ENCODE measurements around the gene WNT7B. TPM values are rescaled to one million over a fixed set of nuclear protein-coding genes. Genes with fewer than 3 reads are reported as not detected.

Gene WNT7B
- total and polyA plus RNA-seq, 2 donors, result 0.66 to 0.96 TPM

DNA sequence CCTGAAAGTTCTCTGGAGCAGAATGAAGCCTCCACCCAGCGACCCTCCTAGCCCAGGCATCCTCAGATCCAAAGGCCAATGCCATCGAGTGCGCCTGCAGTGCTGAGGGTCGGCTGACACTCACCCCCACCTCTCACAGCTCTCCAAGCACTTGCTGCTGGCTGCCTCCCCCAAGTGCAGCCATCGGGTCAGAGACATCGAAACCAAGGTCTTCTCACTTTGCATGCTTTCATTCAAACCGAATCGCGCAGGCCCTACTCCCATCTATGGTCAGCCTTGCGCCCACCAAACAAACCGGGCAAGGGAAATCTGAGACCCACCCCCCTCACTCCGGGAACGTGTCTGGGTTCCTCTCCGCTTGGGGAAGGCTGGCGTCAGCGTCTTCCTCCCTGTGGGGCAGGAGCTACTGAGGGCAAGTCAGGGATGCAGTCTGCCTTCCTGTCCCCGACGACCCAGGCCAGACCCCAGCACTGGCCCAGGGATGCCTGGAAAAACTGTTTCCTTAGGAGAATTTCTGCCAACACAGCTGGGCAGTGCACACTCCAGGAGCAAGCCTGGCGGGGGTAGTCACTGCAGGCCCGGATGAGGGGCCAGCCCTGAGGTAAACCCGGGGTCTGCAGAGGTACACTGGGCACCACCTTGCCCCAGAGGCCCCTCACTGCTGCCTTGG, 7.0 kb downstream of the WNT7B start:
- 41% methylated on average over 21 of the region's 21 CpGs for WGBS
- no peaks in the 10 kb centered on the region for H3K9me3 ChIP-seq (ENCODE audit: control insufficient read depth in 2 of 2, insufficient read depth in 1 of 2, low read length in 1 of 2)
- no peak overlapping the region for H3K27ac ChIP-seq (ENCODE audit: low read depth in 1 of 2, low read length in 1 of 2)
- H3K4me1 ChIP-seq (ENCODE audit: control insufficient read depth in 2 of 2, insufficient read depth in 2 of 2, low read length in 2 of 2), result peaks cover 4 to 6% of the 10 kb centered on the region in 2 donors
- H3K27me3 ChIP-seq (ENCODE audit: control insufficient read depth in 2 of 2, insufficient read depth in 1 of 2, low read length in 1 of 2), result peaks cover 63 to 96% of the 10 kb centered on the region in 2 donors
- DNase-seq (ENCODE audit: low read depth in 6 of 9, low spot score in 9 of 9), result no peak
- H3K4me3 ChIP-seq (ENCODE audit: low read length in 2 of 2), result no peak overlapping the region
- no peaks in the 10 kb centered on the region for H3K36me3 ChIP-seq (ENCODE audit: control insufficient read depth in 2 of 2, insufficient read depth in 2 of 2, low read length in 1 of 2)

DNA sequence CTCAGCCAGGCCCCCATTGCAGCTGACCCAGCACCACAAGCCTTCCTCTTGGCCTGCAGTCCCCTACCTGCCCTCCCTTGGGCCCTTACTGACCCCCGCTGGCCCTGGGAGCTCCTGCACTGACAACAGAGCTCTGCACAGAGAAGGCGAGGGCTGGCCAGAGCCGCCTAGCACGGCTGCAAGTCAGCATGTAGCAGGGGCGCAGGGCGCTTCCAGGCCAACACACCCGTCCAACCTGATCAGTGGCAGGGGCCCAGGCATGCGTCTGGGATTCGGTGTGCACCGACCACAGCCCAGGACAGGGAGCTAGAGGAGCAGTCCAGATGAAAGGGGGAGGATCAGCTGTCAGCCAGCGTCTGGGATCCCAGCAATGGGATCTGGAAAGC, 7.6 kb downstream of the WNT7B start:
- Histone ChIP-seq H3K4me3 (ENCODE audit: low read length in 2 of 2) (no peak overlapping the region), H3K36me3 (ENCODE audit: control insufficient read depth in 2 of 2, insufficient read depth in 2 of 2, low read length in 1 of 2) (no peaks in the 10 kb centered on the region), H3K27me3 (ENCODE audit: control insufficient read depth in 2 of 2, insufficient read depth in 1 of 2, low read length in 1 of 2) (peaks cover 59 to 94% of the 10 kb centered on the region in 2 donors), H3K27ac (ENCODE audit: low read depth in 1 of 2, low read length in 1 of 2) (no peak overlapping the region), H3K4me1 (ENCODE audit: control insufficient read depth in 2 of 2, insufficient read depth in 2 of 2, low read length in 2 of 2) (peaks cover 4 to 6% of the 10 kb centered on the region in 2 donors), H3K9me3 (ENCODE audit: control insufficient read depth in 2 of 2, insufficient read depth in 1 of 2, low read length in 1 of 2) (no peaks in the 10 kb centered on the region)
- DNase-seq (ENCODE audit: low read depth in 6 of 9, low spot score in 9 of 9), result no peak
- 80% methylated on average over 11 of the region's 11 CpGs for WGBS

DNA sequence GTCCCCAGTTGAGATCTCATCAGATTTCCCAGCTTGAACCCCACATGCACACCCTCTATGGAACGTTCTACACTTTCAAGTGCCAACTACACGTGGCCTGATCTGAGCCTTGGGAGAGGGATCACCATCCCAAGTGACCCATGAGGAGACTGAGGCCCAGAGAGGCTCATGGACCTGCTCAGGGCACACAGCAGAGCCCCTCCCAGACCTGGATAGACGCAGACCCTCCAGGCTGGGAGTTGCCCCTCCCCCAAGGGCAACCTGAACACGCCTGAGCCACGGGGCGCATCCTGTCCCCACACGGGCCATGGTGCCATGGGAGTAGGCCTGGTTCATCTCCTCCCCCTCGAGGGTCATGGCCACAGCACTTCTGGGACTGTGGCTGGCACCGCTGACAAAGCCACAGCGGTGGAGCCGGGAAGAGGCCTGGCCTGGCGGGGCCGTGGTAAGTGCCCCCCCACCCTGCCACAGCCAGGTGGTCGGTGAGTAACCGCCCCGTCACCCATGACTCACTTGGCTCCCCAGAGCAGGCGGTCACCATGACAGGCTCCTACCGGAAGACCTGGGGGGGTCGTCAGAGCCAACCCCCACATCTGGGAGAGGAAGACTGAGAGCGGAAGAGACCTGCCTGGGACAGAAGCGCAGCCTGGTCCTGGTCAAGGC, 8.1 kb downstream of the WNT7B start:
- H3K27me3 ChIP-seq (ENCODE audit: control insufficient read depth in 2 of 2, insufficient read depth in 1 of 2, low read length in 1 of 2), result peaks cover 53 to 94% of the 10 kb centered on the region in 2 donors

DNA sequence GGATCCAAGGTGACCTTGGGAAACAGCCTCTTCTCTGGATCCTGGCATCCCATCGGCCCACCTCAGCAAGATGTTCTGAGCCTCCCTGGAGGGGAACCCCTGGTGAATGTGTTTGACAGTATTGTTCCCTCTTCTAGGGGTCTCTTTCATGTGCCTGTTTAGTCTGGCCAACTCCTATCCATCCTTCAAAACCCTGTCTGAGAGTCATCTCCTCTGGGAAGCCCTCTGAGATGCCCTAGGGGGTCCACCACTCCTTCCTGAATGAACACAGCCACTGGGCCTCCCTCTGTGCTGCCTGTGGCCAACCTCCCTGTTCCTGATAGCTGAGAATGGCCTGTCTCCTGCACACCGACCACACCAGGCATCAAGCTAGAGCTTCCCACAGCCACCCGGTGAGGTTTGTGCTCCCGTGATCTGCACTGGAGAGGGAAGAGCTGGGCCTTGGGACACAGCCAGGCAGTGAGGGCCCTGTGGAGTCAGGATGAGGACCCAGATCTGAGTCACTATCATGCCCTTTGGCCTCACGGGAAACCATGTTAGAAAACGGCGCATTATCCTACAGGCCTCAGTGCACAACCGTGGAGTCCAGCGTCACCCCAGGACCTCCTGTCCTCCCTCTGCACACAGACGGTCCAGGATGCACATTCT, 8.8 kb downstream of the WNT7B start:
- Histone ChIP-seq H3K36me3 (ENCODE audit: control insufficient read depth in 2 of 2, insufficient read depth in 2 of 2, low read length in 1 of 2) (no peaks in the 10 kb centered on the region), H3K27ac (ENCODE audit: low read depth in 1 of 2, low read length in 1 of 2) (no peak overlapping the region), H3K4me3 (ENCODE audit: low read length in 2 of 2) (no peak overlapping the region), H3K4me1 (ENCODE audit: control insufficient read depth in 2 of 2, insufficient read depth in 2 of 2, low read length in 2 of 2) (peaks cover 4 to 6% of the 10 kb centered on the region in 2 donors), H3K27me3 (ENCODE audit: control insufficient read depth in 2 of 2, insufficient read depth in 1 of 2, low read length in 1 of 2) (peaks cover 46 to 89% of the 10 kb centered on the region in 2 donors), H3K9me3 (ENCODE audit: control insufficient read depth in 2 of 2, insufficient read depth in 1 of 2, low read length in 1 of 2) (no peaks in the 10 kb centered on the region)
- WGBS, result 95% methylated on average over 10 of the region's 10 CpGs
- DNase-seq (ENCODE audit: low read depth in 6 of 9, low spot score in 9 of 9), result no peak

More for the DNA sequence above, 8.1 kb downstream of the WNT7B start:
- no peak overlapping the region for H3K4me3 ChIP-seq (ENCODE audit: low read length in 2 of 2)
- peaks cover 4 to 6% of the 10 kb centered on the region in 2 donors for H3K4me1 ChIP-seq (ENCODE audit: control insufficient read depth in 2 of 2, insufficient read depth in 2 of 2, low read length in 2 of 2)
- 73% methylated on average over 21 of the region's 21 CpGs for WGBS
- no peaks in the 10 kb centered on the region for H3K36me3 ChIP-seq (ENCODE audit: control insufficient read depth in 2 of 2, insufficient read depth in 2 of 2, low read length in 1 of 2)
- H3K9me3 ChIP-seq (ENCODE audit: control insufficient read depth in 2 of 2, insufficient read depth in 1 of 2, low read length in 1 of 2), result no peaks in the 10 kb centered on the region
- no peak overlapping the region for H3K27ac ChIP-seq (ENCODE audit: low read depth in 1 of 2, low read length in 1 of 2)
- no peak for DNase-seq (ENCODE audit: low read depth in 6 of 9, low spot score in 9 of 9)

GRCh38 chr22:45966895-45967365, 10.0 kb downstream of the WNT7B start:
- 60% methylated on average over 17 of the region's 17 CpGs for WGBS
- H3K36me3 ChIP-seq (ENCODE audit: control insufficient read depth in 2 of 2, insufficient read depth in 2 of 2, low read length in 1 of 2), result no peaks in the 10 kb centered on the region
- DNase-seq (ENCODE audit: low read depth in 6 of 9, low spot score in 9 of 9), result no peak
- peaks cover 4 to 6% of the 10 kb centered on the region in 2 donors for H3K4me1 ChIP-seq (ENCODE audit: control insufficient read depth in 2 of 2, insufficient read depth in 2 of 2, low read length in 2 of 2)
- H3K27me3 ChIP-seq (ENCODE audit: control insufficient read depth in 2 of 2, insufficient read depth in 1 of 2, low read length in 1 of 2), result peaks cover 34 to 81% of the 10 kb centered on the region in 2 donors
- H3K27ac ChIP-seq (ENCODE audit: low read depth in 1 of 2, low read length in 1 of 2), result no peak overlapping the region
- H3K4me3 ChIP-seq (ENCODE audit: low read length in 2 of 2), result no peak overlapping the region
- H3K9me3 ChIP-seq (ENCODE audit: control insufficient read depth in 2 of 2, insufficient read depth in 1 of 2, low read length in 1 of 2), result no peaks in the 10 kb centered on the region

- peak in 1 of 9 donors; percentile 34 for DNase-seq (ENCODE audit: low read depth in 6 of 9, low spot score in 9 of 9)
- peaks cover 4 to 6% of the 10 kb centered on the region in 2 donors for H3K4me1 ChIP-seq (ENCODE audit: control insufficient read depth in 2 of 2, insufficient read depth in 2 of 2, low read length in 2 of 2)
- H3K36me3 ChIP-seq (ENCODE audit: control insufficient read depth in 2 of 2, insufficient read depth in 2 of 2, low read length in 1 of 2), result no peaks in the 10 kb centered on the region
- no peak overlapping the region for H3K27ac ChIP-seq (ENCODE audit: low read depth in 1 of 2, low read length in 1 of 2)
- no peak overlapping the region for H3K4me3 ChIP-seq (ENCODE audit: low read length in 2 of 2)
- WGBS, result 39% methylated on average over 19 of the region's 19 CpGs
- H3K9me3 ChIP-seq (ENCODE audit: control insufficient read depth in 2 of 2, insufficient read depth in 1 of 2, low read length in 1 of 2), result no peaks in the 10 kb centered on the region
- peaks cover 29 to 76% of the 10 kb centered on the region in 2 donors for H3K27me3 ChIP-seq (ENCODE audit: control insufficient read depth in 2 of 2, insufficient read depth in 1 of 2, low read length in 1 of 2)
These were observed 10.6 kb downstream of the WNT7B start for GRCh38 chr22:45966320-45966894.

- no peaks in the 10 kb centered on the region for H3K36me3 ChIP-seq (ENCODE audit: control insufficient read depth in 2 of 2, insufficient read depth in 2 of 2, low read length in 1 of 2)
- H3K9me3 ChIP-seq (ENCODE audit: control insufficient read depth in 2 of 2, insufficient read depth in 1 of 2, low read length in 1 of 2), result no peaks in the 10 kb centered on the region
- H3K4me1 ChIP-seq (ENCODE audit: control insufficient read depth in 2 of 2, insufficient read depth in 2 of 2, low read length in 2 of 2), result peaks cover 0 to 6% of the 10 kb centered on the region in 2 donors
- WGBS, result 95% methylated on average over 11 of the region's 11 CpGs
- peaks cover 20 to 67% of the 10 kb centered on the region in 2 donors for H3K27me3 ChIP-seq (ENCODE audit: control insufficient read depth in 2 of 2, insufficient read depth in 1 of 2, low read length in 1 of 2)
- DNase-seq (ENCODE audit: low read depth in 6 of 9, low spot score in 9 of 9), result no peak
- H3K27ac ChIP-seq (ENCODE audit: low read depth in 1 of 2, low read length in 1 of 2), result no peak overlapping the region
- no peak overlapping the region for H3K4me3 ChIP-seq (ENCODE audit: low read length in 2 of 2)
These were observed 11.4 kb downstream of the WNT7B start for GRCh38 chr22:45965563-45965962.

GRCh38 chr22:45964926-45965527, 11.9 kb downstream of the WNT7B start:
- H3K4me3 ChIP-seq (ENCODE audit: low read length in 2 of 2), result no peak overlapping the region
- WGBS, result 66% methylated on average over 12 of the region's 12 CpGs
- no peaks in the 10 kb centered on the region for H3K36me3 ChIP-seq (ENCODE audit: control insufficient read depth in 2 of 2, insufficient read depth in 2 of 2, low read length in 1 of 2)
- peaks cover 0 to 6% of the 10 kb centered on the region in 2 donors for H3K4me1 ChIP-seq (ENCODE audit: control insufficient read depth in 2 of 2, insufficient read depth in 2 of 2, low read length in 2 of 2)
- no peaks in the 10 kb centered on the region for H3K9me3 ChIP-seq (ENCODE audit: control insufficient read depth in 2 of 2, insufficient read depth in 1 of 2, low read length in 1 of 2)
- peaks cover 15 to 62% of the 10 kb centered on the region in 2 donors for H3K27me3 ChIP-seq (ENCODE audit: control insufficient read depth in 2 of 2, insufficient read depth in 1 of 2, low read length in 1 of 2)
- DNase-seq (ENCODE audit: low read depth in 6 of 9, low spot score in 9 of 9), result no peak
- no peak overlapping the region for H3K27ac ChIP-seq (ENCODE audit: low read depth in 1 of 2, low read length in 1 of 2)

Measured in thymus (tissue), 11 donors.